Memory B cell (primary cell): ENCODE data around the gene LGALS12.
A peak's percentile ranks its signal among the peaks of the same experiment; 100 is the strongest.

Source experiments
- ATAC-seq: fragments of 150-1000 bp; cut with Tn5 transposase; 2 replicates; pipeline ENCODE4 v1.10.0; 2021; ENCODE audit warnings: low read depth, mild to moderate bottlenecking, moderate library complexity
- DNase-seq, 2 donors: peaks; one replicate each; pipeline ENCODE4 v3.0.0; 2022; ENCODE audit warnings: low spot score in 2 of 2
- H3K27ac Mint-ChIP-seq: one replicate; pipeline ENCODE4 v1.8.0; 2022; ENCODE audit warnings: mild to moderate bottlenecking, moderate library complexity, mixed read lengths
- H3K27me3 Mint-ChIP-seq: one replicate; pipeline ENCODE4 v1.8.0; 2022; ENCODE audit warnings: mixed read lengths
- H3K36me3 Mint-ChIP-seq: one replicate; pipeline ENCODE4 v1.8.0; 2022; ENCODE audit warnings: mild to moderate bottlenecking, mixed read lengths
- H3K4me1 Mint-ChIP-seq: one replicate; pipeline ENCODE4 v1.8.0; 2022; ENCODE audit warnings: mixed read lengths
- H3K4me3 Mint-ChIP-seq: one replicate; pipeline ENCODE4 v1.8.0; 2022; ENCODE audit warnings: mild to moderate bottlenecking, moderate library complexity, mixed read lengths
- H3K9me3 Mint-ChIP-seq: one replicate; pipeline ENCODE4 v1.8.0; 2022; ENCODE audit warnings: mixed read lengths

LGALS12 gene

GRCh38 chr11:63551091-63551888 is 45.4 kb downstream of the LGALS12 start:
- H3K9me3 Mint-ChIP-seq, result no peaks in the 10 kb centered on the region
- peak overlapping the region; percentile 43 for H3K4me3 Mint-ChIP-seq
- H3K27me3 Mint-ChIP-seq, result peaks cover 8% of the 10 kb centered on the region
- no peak overlapping the region for H3K27ac Mint-ChIP-seq
- ATAC-seq (no peak), DNase-seq (no peak)
- peaks cover 4% of the 10 kb centered on the region for H3K36me3 Mint-ChIP-seq
- H3K4me1 Mint-ChIP-seq, result peaks cover 13% of the 10 kb centered on the region

- no peak for ATAC-seq
- H3K36me3 Mint-ChIP-seq, result peaks cover 1% of the 10 kb centered on the region
- no peaks in the 10 kb centered on the region for H3K9me3 Mint-ChIP-seq
- DNase-seq, result no peak
- H3K27ac Mint-ChIP-seq, result no peak overlapping the region
- H3K4me3 Mint-ChIP-seq, result no peak overlapping the region
- H3K4me1 Mint-ChIP-seq, result peaks cover 13% of the 10 kb centered on the region
- peaks cover 10% of the 10 kb centered on the region for H3K27me3 Mint-ChIP-seq
These were observed 46.0 kb downstream of the LGALS12 start for GRCh38 chr11:63551889-63552266.

GRCh38 chr11:63552921-63553320 is 47.0 kb downstream of the LGALS12 start:
- peaks cover 10% of the 10 kb centered on the region for H3K27me3 Mint-ChIP-seq
- ATAC-seq (no peak), DNase-seq (no peak)
- H3K36me3 Mint-ChIP-seq, result peaks cover 1% of the 10 kb centered on the region
- no peaks in the 10 kb centered on the region for H3K9me3 Mint-ChIP-seq
- no peak overlapping the region for H3K4me3 Mint-ChIP-seq
- H3K4me1 Mint-ChIP-seq, result peaks cover 13% of the 10 kb centered on the region
- H3K27ac Mint-ChIP-seq, result no peak overlapping the region

- Mint-ChIP-seq H3K27ac (peak overlapping the region; percentile 32), H3K4me1 (peaks cover 13% of the 10 kb centered on the region), H3K27me3 (peaks cover 10% of the 10 kb centered on the region), H3K4me3 (peak overlapping the region; percentile 71), H3K36me3 (peaks cover 1% of the 10 kb centered on the region), H3K9me3 (no peaks in the 10 kb centered on the region)
- DNase-seq, result no peak
- ATAC-seq, result peak; percentile 73
These were observed 47.9 kb downstream of the LGALS12 start for GRCh38 chr11:63553759-63554158.

GRCh38 chr11:63554877-63555223 is 49.0 kb downstream of the LGALS12 start:
- peaks cover 1% of the 10 kb centered on the region for H3K36me3 Mint-ChIP-seq
- H3K9me3 Mint-ChIP-seq, result no peaks in the 10 kb centered on the region
- ATAC-seq (no peak), DNase-seq (no peak)
- peaks cover 13% of the 10 kb centered on the region for H3K4me1 Mint-ChIP-seq
- H3K4me3 Mint-ChIP-seq, result no peak overlapping the region
- no peak overlapping the region for H3K27ac Mint-ChIP-seq
- H3K27me3 Mint-ChIP-seq, result peaks cover 8% of the 10 kb centered on the region

- ATAC-seq, result no peak
These were observed 50.6 kb downstream of the LGALS12 start for GRCh38 chr11:63556404-63557013.

GRCh38 chr11:63557570-63557969 is 51.7 kb downstream of the LGALS12 start:
- Mint-ChIP-seq H3K27ac (no peak overlapping the region), H3K36me3 (peaks cover under 1% of the 10 kb centered on the region), H3K27me3 (peaks cover 8% of the 10 kb centered on the region), H3K9me3 (no peaks in the 10 kb centered on the region), H3K4me1 (peaks cover 9% of the 10 kb centered on the region), H3K4me3 (no peak overlapping the region)
- DNase-seq, result no peak
- no peak for ATAC-seq

More at GRCh38 chr11:63556404-63557013, 50.6 kb downstream of the LGALS12 start:
- Mint-ChIP-seq H3K4me1 (peaks cover 9% of the 10 kb centered on the region), H3K27ac (no peak overlapping the region), H3K9me3 (no peaks in the 10 kb centered on the region), H3K27me3 (peaks cover 8% of the 10 kb centered on the region), H3K4me3 (no peak overlapping the region), H3K36me3 (peaks cover 1% of the 10 kb centered on the region)
- no peak for DNase-seq

GRCh38 chr11:63558459-63559157 is 52.7 kb downstream of the LGALS12 start:
- Mint-ChIP-seq H3K27ac (no peak overlapping the region), H3K36me3 (no peaks in the 10 kb centered on the region), H3K9me3 (no peaks in the 10 kb centered on the region), H3K4me3 (no peak overlapping the region), H3K4me1 (peaks cover 4% of the 10 kb centered on the region), H3K27me3 (peaks cover 5% of the 10 kb centered on the region)
- ATAC-seq, result no peak
- DNase-seq, result no peak

GRCh38 chr11:63560506-63561180 is 54.8 kb downstream of the LGALS12 start:
- DNase-seq (no peak), ATAC-seq (no peak)
- Mint-ChIP-seq H3K4me3 (no peak overlapping the region), H3K4me1 (peaks cover 12% of the 10 kb centered on the region), H3K27me3 (peaks cover 5% of the 10 kb centered on the region), H3K27ac (no peak overlapping the region), H3K36me3 (no peaks in the 10 kb centered on the region), H3K9me3 (no peaks in the 10 kb centered on the region)

GRCh38 chr11:63563201-63564055 is 57.5 kb downstream of the LGALS12 start, which contains the start of gene PLAAT2:
TSS of gene PLAAT2 (minus strand) at chr11:63563379. CDS start at chr11:63563324, 55 bp downstream.
- no peak for ATAC-seq
- Mint-ChIP-seq H3K4me3 (no peak within 1 kb of the TSS), H3K27ac (peak within 1 kb of the TSS; percentile 25), H3K27me3 (peaks cover 4% of the 10 kb centered on the region), H3K4me1 (peaks cover 20% of the 10 kb centered on the region), H3K36me3 (no peaks in the 10 kb centered on the region), H3K9me3 (no peaks in the 10 kb centered on the region)
- DNase-seq, result no peak

- H3K4me3 Mint-ChIP-seq, result no peak overlapping the region
- DNase-seq (peak in 1 of 2 donors; percentile 38), ATAC-seq (peak; percentile 10)
- no peaks in the 10 kb centered on the region for H3K36me3 Mint-ChIP-seq
- H3K27me3 Mint-ChIP-seq, result peaks cover 4% of the 10 kb centered on the region
- peak overlapping the region; percentile 36 for H3K27ac Mint-ChIP-seq
- H3K4me1 Mint-ChIP-seq, result peaks cover 20% of the 10 kb centered on the region
- H3K9me3 Mint-ChIP-seq, result no peaks in the 10 kb centered on the region
These were observed 58.3 kb downstream of the LGALS12 start for GRCh38 chr11:63564056-63564774.

- no peak overlapping the region for H3K4me3 Mint-ChIP-seq
- H3K27me3 Mint-ChIP-seq, result peaks cover 4% of the 10 kb centered on the region
- DNase-seq, result no peak
- no peaks in the 10 kb centered on the region for H3K9me3 Mint-ChIP-seq
- H3K36me3 Mint-ChIP-seq, result no peaks in the 10 kb centered on the region
- ATAC-seq, result no peak
- peak overlapping the region; percentile 36 for H3K27ac Mint-ChIP-seq
- H3K4me1 Mint-ChIP-seq, result peaks cover 20% of the 10 kb centered on the region
These were observed 59.0 kb downstream of the LGALS12 start for GRCh38 chr11:63564784-63565350.
